K562 (cell line): ENCODE results near the gene EDRF1. TPM values are rescaled to one million over a fixed set of nuclear protein-coding genes. Genes with fewer than 3 reads are reported as not detected.

Experiments used
- CREB1 ChIP-seq, 2 experiments: sonication (generic) in 1 of 2; formaldehyde crosslinking in 1 of 2; IDR thresholded peaks; 2 replicates each; pipeline versions ENCODE4 v1.6.1 to v1.8.0; 2012 to 2022; ENCODE audit warnings: inconsistent platforms in 1 of 2, mild to moderate bottlenecking in 1 of 2, missing genetic modification reagents in 1 of 2, moderate library complexity in 1 of 2
- CTCFL ChIP-seq: IDR thresholded peaks from 2 replicates; pipeline ENCODE4 v1.6.1; 2011; ENCODE audit warnings: borderline replicate concordance, low read depth, mild to moderate bottlenecking, moderate library complexity, low read length; ENCODE audit not compliant: insufficient read depth, poor library complexity, severe bottlenecking
- RNF219 ChIP-seq: fragments of 250-450 bp; sonication (Bioruptor Pico); IDR thresholded peaks from 2 replicates; pipeline ENCODE4 v1.5.0; 2022; ENCODE audit warnings: mild to moderate bottlenecking
- SP2 ChIP-seq: IDR thresholded peaks from 2 replicates; pipeline ENCODE4 v1.6.1; 2011; ENCODE audit warnings: mild to moderate bottlenecking, low read depth, low read length, moderate library complexity; ENCODE audit not compliant: poor library complexity, severe bottlenecking; ENCODE audit errors: extremely low read depth
- TFE3 ChIP-seq: fragments of 450-650 bp; formaldehyde crosslinking; IDR thresholded peaks from 2 replicates; pipeline ENCODE4 v1.4.0; 2020; ENCODE audit warnings: mild to moderate bottlenecking, mixed read lengths
- ZBTB17 ChIP-seq: fragments of 450-650 bp; formaldehyde crosslinking; IDR thresholded peaks from 2 replicates; pipeline ENCODE4 v1.4.0; 2020; ENCODE audit warnings: mild to moderate bottlenecking
- ZKSCAN8 ChIP-seq: fragments of 200-800 bp; sonication (Bioruptor generic); IDR thresholded peaks from 2 replicates; pipeline ENCODE4 v1.6.1; 2016; ENCODE audit warnings: missing genetic modification characterization, missing compliant biosample characterization
- ZNF707 ChIP-seq: fragments of 250-450 bp; sonication (Bioruptor Pico); conservative IDR thresholded peaks from 2 replicates; pipeline ENCODE4 v1.8.0; 2022; ENCODE audit warnings: inconsistent platforms, mild to moderate bottlenecking, moderate library complexity
- polyA plus RNA-seq, 8 experiments: library from polyadenylated mRNA; depleted of rRNA in 4 of 8; stranded (reverse) in 5 of 8; unstranded in 3 of 8; fragments of >200 nt; fragmentation: Nextera tagmentation in 2 of 8; fragmentation: Illumina TruSeq in 1 of 8; extraction: Ambion mirVana in 2 of 8; extraction: Trizol in 1 of 8; gene quantifications; 2 replicates each; pipeline versions ENCODE4 v1.2.1 to v1.2.3, GENCODE V29; 2011 to 2014; ENCODE audit warnings: inconsistent platforms in 1 of 8, missing spikeins in 1 of 8
- total RNA-seq, 7 experiments: library from RNA; depleted of rRNA in 6 of 7; stranded (reverse); fragments of >200 nt in 6 of 7; fragmentation: Illumina TruSeq in 2 of 7; extraction: Trizol in 2 of 7; gene quantifications; 2 replicates each; pipeline versions ENCODE4 v1.2.1 to v1.2.3, GENCODE V29; 2011 to 2021; ENCODE audit warnings: low replicate concordance in 1 of 7
- TF ChIP-seq, protein P1 (sequence below): sonication (generic); formaldehyde crosslinking; IDR thresholded peaks from 2 replicates; pipeline ENCODE4 v1.8.1; 2023; ENCODE audit warnings: mild to moderate bottlenecking, missing genetic modification reagents

EDRF1 gene
- total and polyA plus RNA-seq, 9 of the 15 experiments (the other 6 are each of a cell fraction or from before 2014, with no cell fraction given), result 7.6 to 26.0 (median 18.6) TPM

DNA sequence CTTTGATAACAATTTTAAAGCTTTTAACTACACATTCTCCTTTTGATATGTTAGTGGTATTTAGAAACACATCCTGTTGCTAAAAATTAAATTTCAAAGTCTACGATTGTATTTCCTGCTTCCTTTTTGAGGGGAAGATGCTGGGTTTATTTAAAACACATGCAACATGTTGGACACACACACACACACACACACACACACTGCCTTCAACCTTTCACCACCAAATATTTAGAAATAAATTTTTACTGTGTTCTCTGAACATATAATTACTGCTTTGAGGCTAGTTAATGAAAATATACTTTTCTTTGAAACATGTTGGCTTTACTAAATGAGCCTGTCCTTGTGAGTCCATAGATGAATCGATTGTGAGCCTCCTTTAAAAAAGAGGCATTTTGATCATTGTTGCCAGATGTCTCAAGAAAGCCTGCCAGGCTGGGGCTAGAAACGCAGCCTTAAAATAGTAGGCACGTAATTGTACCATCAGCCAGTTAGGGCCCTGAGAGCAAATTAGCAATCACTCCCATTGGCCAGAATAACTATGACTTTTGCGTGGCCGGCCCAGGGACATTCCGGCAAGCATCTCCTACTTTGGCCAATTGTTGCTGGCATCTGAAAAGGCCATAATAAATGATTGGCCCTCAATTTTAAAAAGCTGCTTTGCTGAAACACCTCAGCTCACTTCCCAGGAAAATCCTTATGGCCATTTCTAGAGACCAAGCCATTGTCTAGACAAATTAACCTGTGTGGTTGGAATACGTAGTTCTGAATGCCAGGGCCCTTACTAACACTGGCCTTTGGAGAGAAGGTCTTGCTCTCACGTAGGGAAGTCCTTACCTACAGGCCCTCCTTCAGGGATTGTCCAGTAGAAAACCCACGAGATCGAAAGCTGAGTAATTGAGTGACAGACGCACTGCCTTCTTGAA is 26.6 kb upstream of the EDRF1 start (continued):
- TF ChIP-seq RNF219 (CRISPR knock-in tag), result no peak
- no peak for TF ChIP-seq ZKSCAN8
- no peak for TF ChIP-seq CREB1 (IDR thresholded peaks at IDR 0.05)
- no peak for TF ChIP-seq CREB1 (CRISPR knock-in tag; IDR thresholded peaks at IDR 0.05)
- TF ChIP-seq, protein P1, sequence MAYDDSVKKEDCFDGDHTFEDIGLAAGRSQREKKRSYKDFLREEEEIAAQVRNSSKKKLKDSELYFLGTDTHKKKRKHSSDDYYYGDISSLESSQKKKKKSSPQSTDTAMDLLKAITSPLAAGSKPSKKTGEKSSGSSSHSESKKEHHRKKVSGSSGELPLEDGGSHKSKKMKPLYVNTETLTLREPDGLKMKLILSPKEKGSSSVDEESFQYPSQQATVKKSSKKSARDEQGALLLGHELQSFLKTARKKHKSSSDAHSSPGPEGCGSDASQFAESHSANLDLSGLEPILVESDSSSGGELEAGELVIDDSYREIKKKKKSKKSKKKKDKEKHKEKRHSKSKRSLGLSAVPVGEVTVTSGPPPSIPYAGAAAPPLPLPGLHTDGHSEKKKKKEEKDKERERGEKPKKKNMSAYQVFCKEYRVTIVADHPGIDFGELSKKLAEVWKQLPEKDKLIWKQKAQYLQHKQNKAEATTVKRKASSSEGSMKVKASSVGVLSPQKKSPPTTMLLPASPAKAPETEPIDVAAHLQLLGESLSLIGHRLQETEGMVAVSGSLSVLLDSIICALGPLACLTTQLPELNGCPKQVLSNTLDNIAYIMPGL (CRISPR knock-in tag), result no peak
- TF ChIP-seq ZNF707 (CRISPR knock-in tag), result no peak
- TF ChIP-seq TFE3, result no peak
- TF ChIP-seq CTCFL, result no peak
- no peak for TF ChIP-seq SP2
- TF ChIP-seq ZBTB17, result no peak
- TF ChIP-seq, all 486 proteins: peak for 0
